HG02840 (cell line): Measurements from ENCODE around the gene ERMP1.
"Not testable (repeated sequence)": the region's sequence is repeated elsewhere in the genome, so short reads cannot be mapped to it uniquely, and the experiment has no call there.

Experiments
- ATAC-seq: cut with Tn5 transposase; IDR thresholded peaks from one replicate; pipeline ENCODE4 v1.9.1; 2021; ENCODE audit warnings: mild to moderate bottlenecking, moderate library complexity, moderate number of reproducible peaks; ENCODE audit not compliant: unreplicated experiment, low FRiP score

The ERMP1 gene

GRCh38 chr9:5825223-5825622 lies 7.7 kb downstream of the ERMP1 start:
- no peak for ATAC-seq

DNA sequence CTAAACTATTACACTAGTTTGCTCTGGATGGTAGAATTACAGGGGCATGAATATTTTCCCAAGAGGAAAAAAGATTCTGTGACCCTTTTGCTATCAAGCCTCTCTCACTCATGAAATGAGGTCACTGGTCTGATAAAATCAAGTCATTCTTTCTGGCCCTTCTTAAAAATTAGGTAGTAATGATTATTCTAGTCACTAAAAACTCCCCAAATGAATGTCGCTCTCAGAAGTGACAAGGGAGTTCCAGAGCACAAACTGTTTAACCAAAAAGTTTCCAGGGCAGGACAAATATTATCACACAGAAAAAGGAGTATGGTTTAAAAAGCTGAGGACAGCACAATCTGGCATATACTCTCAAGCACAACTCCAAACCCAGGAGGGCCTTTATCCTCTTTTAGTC lies 12.5 kb downstream of the ERMP1 start:
- no peak for ATAC-seq

DNA sequence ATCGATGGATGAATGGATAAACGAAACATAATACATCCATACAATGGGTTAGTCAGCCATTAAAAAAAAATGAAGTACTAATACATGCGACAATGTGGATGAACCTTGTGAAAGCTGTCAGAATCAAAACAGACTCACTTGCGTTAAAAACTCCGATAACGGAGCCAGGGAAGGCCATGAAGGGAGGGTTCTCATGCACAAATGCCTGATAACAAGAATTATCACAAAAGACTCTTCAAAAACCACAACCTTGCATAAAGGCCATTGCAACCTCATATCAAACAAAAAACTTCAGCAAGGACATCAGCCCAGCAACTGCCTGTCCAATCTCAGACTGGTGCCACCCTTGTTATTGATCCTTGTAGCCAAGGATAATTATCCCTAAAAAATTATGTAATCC lies 13.7 kb downstream of the ERMP1 start:
- no peak for ATAC-seq

- ATAC-seq = no peak
These were observed 14.3 kb downstream of the ERMP1 start for GRCh38 chr9:5818424-5819142.

- ATAC-seq = no peak
These were observed 15.1 kb downstream of the ERMP1 start for GRCh38 chr9:5817862-5818261.

GRCh38 chr9:5815461-5815860 lies 17.5 kb downstream of the ERMP1 start:
- no peak for ATAC-seq

DNA sequence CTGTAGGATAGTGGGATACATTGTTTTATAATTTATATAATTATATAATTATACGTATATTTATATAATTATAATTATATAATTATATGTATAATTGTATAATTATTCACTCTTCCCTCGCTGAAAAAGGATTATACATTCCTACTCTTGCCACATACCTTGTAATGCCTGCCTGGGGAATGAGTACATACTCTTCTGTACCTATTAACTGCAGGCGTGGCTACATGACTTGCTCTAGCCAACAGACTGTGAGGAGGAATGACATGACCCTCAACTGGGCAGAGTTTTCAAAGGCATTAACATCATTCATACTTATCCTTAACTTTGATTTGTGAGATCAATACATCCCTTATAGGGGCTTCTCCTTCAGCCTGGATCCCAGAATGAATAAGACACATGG lies 19.1 kb downstream of the ERMP1 start:
- no peak for ATAC-seq

DNA sequence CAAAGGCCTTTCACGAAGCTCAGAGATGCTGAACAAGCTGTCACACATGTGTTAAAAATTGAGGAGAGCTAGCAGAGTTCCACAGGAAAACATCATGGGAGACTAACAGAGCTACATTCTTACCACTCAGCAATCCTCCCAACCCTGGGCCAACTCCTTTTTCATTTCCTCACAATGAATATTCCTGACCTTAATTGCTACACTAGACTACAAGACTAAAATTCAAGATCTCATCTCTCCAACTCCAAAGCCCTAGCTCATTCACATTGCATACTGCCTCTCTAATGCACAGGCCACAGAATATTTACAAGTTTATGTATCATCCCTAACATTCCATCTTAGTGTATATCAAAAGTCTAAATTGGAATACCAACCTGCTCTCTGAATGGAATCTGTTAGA lies 21.2 kb downstream of the ERMP1 start:
- ATAC-seq = no peak

- ATAC-seq = no peak
These were observed 27.4 kb downstream of the ERMP1 start for GRCh38 chr9:5805478-5805877.

GRCh38 chr9:5801739-5802113 lies 31.2 kb downstream of the ERMP1 start:
- no peak for ATAC-seq

- no peak for ATAC-seq
These were observed 31.8 kb downstream of the ERMP1 start for GRCh38 chr9:5800969-5801738.

DNA sequence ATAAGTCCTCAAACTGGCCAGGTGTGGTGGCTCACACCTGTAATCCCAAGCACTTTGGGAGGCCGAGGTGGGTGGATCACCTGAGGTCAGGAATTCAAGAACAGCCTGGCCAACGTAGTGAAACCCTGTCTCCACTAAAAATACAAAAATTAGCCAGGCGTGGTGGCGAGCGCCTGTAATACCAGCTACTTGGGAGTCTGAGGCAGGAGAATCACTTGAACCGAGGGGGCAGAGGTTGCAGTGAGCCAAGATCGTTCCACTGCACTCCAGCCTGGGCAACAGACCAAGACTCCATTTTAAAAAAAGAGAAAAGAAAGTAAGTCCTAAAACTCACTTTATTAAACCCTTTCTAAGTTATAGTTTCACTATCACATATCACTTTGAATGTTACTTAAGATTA lies 32.5 kb downstream of the ERMP1 start:
- not testable (repeated sequence) for ATAC-seq

- ATAC-seq = no peak
These were observed 33.6 kb downstream of the ERMP1 start for GRCh38 chr9:5799314-5799713.

DNA sequence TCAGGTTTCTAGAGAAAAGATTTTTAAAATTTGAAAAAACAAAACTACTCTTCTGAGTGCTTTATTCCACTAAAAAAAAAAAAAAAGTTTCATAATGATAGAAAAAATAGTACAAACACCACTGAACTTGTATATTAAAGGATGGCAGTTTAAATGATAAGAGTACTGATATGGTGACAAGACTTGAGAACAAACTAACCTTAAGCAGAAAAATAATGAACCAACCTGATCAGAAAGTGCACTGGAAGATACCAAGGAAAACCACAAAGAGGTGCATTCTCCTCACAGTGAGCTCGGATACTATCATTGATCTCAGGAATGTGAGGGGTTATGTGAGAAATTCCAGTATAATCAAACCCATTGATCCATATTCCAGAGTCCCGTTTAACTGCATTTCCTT lies 34.3 kb downstream of the ERMP1 start:
- ATAC-seq = no peak

DNA sequence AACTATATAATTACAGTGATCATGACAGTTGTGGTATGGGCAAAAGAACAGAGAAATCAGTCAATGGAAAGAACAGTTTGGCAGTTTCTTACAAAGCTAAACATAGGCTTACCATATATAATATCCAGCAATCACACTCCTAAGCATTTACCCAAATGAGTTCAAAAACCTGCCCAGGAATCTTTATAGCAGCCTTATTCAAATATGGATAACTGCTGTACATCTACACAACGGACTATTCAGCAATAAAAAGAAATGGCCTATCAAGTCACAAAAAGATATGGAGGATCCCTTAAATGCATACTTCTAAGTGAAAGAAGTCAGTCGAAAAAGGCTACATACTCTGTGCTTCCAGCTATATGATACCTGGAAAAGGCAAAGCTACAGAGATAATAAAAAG lies 36.6 kb downstream of the ERMP1 start:
- no peak for ATAC-seq

DNA sequence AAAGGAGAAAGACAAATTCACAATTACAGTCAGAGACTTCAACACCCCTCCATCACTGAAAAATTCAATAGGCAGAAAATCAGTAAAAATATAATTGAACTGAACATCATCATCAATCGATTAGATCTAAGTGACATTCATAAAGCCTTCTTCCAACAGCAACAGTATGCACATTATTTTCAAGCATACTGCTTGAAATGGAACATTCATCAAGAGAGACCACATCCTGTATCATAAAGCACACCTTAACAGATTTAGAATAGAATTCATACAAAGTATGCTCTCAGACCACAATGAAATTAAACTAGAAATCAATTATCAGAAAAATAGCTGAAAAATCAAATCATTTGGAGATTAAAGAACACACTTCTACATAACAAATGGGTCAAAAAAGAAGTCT lies 39.1 kb downstream of the ERMP1 start:
- no peak for ATAC-seq

GRCh38 chr9:5791870-5792269 lies 41.0 kb downstream of the ERMP1 start:
- no peak for ATAC-seq

GRCh38 chr9:5790923-5791322 lies 42.0 kb downstream of the ERMP1 start:
- ATAC-seq = no peak

- ATAC-seq = no peak
These were observed 43.4 kb downstream of the ERMP1 start for GRCh38 chr9:5789489-5789888.

DNA sequence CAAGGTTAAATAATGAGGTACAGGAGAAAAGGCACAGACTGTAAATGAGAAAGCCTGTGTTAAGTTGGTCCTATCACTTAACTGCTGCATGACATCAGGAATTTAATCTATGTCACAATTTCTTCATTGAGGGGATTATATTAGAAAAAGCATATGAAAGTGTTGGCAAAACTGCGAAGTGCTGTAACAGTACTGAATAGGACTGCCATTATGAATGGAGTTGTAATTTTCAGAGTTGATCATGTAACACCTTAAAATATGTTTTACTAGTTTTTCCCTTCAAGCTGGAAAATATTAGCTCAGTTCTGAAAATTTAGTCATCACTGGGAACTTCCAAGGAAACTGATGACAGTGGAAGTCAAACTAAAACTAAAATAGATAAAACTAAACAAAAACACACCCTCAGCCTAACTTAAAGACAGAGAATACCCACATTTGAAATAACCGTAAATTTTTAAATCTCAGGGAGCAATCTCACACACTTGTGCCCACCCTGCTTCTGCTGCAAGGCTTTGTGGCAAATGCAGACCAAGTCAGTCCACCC lies 45.1 kb downstream of the ERMP1 start:
- no peak for ATAC-seq

GRCh38 chr9:5787220-5787619 lies 45.7 kb downstream of the ERMP1 start:
- no peak for ATAC-seq
